ENCODE results near the gene CRTC2. TPM values are rescaled to one million over a fixed set of nuclear protein-coding genes. Genes with fewer than 3 reads are reported as not detected.

Gene CRTC2
- total and polyA plus RNA-seq, 2 experiments from 2014 or later, result 10.6 to 20.7 TPM

DNA sequence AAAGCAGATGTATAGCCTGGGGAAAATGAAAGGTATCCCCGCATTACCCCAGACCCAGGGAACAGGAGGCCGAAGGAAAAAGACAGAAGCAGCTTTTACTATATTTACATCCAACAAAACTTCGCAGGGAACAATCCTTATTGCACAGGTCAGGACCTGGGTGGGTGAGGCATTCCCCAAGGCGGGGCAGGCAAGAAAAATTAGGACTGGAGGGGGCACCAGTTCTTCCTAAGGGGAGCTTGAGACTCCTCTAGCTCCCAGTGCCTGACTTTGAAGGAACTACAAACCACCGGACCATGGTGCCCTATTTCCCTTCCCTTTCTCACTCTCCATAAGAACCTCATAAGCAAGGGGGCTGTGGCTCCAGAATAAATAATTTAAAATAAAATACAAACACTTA, 29.0 kb downstream of the CRTC2 start:
- no peaks in the 10 kb centered on the region for H3K9me2 ChIP-seq (ENCODE audit: insufficient read depth)
- peaks cover 4% of the 10 kb centered on the region for H3K27me3 Mint-ChIP-seq (ENCODE audit: insufficient read depth, low read depth, poor library complexity)
- H3K4me3 ChIP-seq, result no peak overlapping the region
- no peaks in the 10 kb centered on the region for H3K36me3 ChIP-seq (ENCODE audit: insufficient read depth)
- TF ChIP-seq EZH2phosphoT487 (IDR thresholded peaks at IDR 0.05; ENCODE audit: unreplicated experiment) (no peak), JUNB (IDR thresholded peaks at IDR 0.05; ENCODE audit: unreplicated experiment) (no peak), EZH2 (IDR thresholded peaks at IDR 0.05; ENCODE audit: low read depth, unreplicated experiment) (no peak), STAT1 (IDR thresholded peaks at IDR 0.05; ENCODE audit: unreplicated experiment) (no peak), ZNF331 (CRISPR knock-in tag; IDR thresholded peaks at IDR 0.05; ENCODE audit: low read depth) (no peak), CREB1 (CRISPR knock-in tag; IDR thresholded peaks at IDR 0.05; ENCODE audit: low read depth) (no peak)
- TF ChIP-seq, protein P1, sequence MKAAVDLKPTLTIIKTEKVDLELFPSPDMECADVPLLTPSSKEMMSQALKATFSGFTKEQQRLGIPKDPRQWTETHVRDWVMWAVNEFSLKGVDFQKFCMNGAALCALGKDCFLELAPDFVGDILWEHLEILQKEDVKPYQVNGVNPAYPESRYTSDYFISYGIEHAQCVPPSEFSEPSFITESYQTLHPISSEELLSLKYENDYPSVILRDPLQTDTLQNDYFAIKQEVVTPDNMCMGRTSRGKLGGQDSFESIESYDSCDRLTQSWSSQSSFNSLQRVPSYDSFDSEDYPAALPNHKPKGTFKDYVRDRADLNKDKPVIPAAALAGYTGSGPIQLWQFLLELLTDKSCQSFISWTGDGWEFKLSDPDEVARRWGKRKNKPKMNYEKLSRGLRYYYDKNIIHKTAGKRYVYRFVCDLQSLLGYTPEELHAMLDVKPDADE (IDR thresholded peaks at IDR 0.05), result no peak
- TF ChIP-seq, protein P2, sequence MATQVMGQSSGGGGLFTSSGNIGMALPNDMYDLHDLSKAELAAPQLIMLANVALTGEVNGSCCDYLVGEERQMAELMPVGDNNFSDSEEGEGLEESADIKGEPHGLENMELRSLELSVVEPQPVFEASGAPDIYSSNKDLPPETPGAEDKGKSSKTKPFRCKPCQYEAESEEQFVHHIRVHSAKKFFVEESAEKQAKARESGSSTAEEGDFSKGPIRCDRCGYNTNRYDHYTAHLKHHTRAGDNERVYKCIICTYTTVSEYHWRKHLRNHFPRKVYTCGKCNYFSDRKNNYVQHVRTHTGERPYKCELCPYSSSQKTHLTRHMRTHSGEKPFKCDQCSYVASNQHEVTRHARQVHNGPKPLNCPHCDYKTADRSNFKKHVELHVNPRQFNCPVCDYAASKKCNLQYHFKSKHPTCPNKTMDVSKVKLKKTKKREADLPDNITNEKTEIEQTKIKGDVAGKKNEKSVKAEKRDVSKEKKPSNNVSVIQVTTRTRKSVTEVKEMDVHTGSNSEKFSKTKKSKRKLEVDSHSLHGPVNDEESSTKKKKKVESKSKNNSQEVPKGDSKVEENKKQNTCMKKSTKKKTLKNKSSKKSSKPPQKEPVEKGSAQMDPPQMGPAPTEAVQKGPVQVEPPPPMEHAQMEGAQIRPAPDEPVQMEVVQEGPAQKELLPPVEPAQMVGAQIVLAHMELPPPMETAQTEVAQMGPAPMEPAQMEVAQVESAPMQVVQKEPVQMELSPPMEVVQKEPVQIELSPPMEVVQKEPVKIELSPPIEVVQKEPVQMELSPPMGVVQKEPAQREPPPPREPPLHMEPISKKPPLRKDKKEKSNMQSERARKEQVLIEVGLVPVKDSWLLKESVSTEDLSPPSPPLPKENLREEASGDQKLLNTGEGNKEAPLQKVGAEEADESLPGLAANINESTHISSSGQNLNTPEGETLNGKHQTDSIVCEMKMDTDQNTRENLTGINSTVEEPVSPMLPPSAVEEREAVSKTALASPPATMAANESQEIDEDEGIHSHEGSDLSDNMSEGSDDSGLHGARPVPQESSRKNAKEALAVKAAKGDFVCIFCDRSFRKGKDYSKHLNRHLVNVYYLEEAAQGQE (IDR thresholded peaks at IDR 0.05; ENCODE audit: unreplicated experiment), result no peak
- TF ChIP-seq, protein P3, sequence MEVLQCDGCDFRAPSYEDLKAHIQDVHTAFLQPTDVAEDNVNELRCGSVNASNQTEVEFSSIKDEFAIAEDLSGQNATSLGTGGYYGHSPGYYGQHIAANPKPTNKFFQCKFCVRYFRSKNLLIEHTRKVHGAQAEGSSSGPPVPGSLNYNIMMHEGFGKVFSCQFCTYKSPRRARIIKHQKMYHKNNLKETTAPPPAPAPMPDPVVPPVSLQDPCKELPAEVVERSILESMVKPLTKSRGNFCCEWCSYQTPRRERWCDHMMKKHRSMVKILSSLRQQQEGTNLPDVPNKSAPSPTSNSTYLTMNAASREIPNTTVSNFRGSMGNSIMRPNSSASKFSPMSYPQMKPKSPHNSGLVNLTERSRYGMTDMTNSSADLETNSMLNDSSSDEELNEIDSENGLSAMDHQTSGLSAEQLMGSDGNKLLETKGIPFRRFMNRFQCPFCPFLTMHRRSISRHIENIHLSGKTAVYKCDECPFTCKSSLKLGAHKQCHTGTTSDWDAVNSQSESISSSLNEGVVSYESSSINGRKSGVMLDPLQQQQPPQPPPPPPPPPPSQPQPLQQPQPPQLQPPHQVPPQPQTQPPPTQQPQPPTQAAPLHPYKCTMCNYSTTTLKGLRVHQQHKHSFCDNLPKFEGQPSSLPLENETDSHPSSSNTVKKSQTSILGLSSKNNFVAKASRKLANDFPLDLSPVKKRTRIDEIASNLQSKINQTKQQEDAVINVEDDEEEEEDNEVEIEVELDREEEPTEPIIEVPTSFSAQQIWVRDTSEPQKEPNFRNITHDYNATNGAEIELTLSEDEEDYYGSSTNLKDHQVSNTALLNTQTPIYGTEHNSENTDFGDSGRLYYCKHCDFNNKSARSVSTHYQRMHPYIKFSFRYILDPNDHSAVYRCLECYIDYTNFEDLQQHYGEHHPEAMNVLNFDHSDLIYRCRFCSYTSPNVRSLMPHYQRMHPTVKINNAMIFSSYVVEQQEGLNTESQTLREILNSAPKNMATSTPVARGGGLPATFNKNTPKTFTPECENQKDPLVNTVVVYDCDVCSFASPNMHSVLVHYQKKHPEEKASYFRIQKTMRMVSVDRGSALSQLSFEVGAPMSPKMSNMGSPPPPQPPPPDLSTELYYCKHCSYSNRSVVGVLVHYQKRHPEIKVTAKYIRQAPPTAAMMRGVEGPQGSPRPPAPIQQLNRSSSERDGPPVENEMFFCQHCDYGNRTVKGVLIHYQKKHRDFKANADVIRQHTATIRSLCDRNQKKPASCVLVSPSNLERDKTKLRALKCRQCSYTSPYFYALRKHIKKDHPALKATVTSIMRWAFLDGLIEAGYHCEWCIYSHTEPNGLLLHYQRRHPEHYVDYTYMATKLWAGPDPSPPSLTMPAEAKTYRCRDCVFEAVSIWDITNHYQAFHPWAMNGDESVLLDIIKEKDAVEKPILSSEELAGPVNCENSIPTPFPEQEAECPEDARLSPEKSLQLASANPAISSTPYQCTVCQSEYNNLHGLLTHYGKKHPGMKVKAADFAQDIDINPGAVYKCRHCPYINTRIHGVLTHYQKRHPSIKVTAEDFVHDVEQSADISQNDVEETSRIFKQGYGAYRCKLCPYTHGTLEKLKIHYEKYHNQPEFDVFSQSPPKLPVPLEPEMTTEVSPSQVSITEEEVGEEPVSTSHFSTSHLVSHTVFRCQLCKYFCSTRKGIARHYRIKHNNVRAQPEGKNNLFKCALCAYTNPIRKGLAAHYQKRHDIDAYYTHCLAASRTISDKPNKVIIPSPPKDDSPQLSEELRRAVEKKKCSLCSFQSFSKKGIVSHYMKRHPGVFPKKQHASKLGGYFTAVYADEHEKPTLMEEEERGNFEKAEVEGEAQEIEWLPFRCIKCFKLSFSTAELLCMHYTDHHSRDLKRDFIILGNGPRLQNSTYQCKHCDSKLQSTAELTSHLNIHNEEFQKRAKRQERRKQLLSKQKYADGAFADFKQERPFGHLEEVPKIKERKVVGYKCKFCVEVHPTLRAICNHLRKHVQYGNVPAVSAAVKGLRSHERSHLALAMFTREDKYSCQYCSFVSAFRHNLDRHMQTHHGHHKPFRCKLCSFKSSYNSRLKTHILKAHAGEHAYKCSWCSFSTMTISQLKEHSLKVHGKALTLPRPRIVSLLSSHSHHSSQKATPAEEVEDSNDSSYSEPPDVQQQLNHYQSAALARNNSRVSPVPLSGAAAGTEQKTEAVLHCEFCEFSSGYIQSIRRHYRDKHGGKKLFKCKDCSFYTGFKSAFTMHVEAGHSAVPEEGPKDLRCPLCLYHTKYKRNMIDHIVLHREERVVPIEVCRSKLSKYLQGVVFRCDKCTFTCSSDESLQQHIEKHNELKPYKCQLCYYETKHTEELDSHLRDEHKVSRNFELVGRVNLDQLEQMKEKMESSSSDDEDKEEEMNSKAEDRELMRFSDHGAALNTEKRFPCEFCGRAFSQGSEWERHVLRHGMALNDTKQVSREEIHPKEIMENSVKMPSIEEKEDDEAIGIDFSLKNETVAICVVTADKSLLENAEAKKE (CRISPR knock-in tag; IDR thresholded peaks at IDR 0.05), result no peak
- peaks cover 4% of the 10 kb centered on the region; the same call in 1 of the 2 replicates for H3K4me1 ChIP-seq (ENCODE audit: insufficient read depth)
- no peak overlapping the region for H3K27ac Mint-ChIP-seq
- H3F3A ChIP-seq (replicated peaks; ENCODE audit: low read depth), result 0 out of 2 replicates have a peak, but pooled peaks cover 6% of the 10 kb centered on the region
- no peaks in the 10 kb centered on the region for H3K79me2 ChIP-seq (replicated peaks; ENCODE audit: insufficient read depth)
- H3K27ac ChIP-seq (ENCODE audit: low read depth), result no peak overlapping the region
- H3K4me2 ChIP-seq, result no peak overlapping the region
- no peaks in the 10 kb centered on the region; the same call in 1 of the 2 replicates for H4K20me1 ChIP-seq (replicated peaks; ENCODE audit: insufficient read depth)
- H3K27me3 ChIP-seq (ENCODE audit: insufficient read depth), result no peaks in the 10 kb centered on the region
- no peak overlapping the region for H2AFZ ChIP-seq
- H3K9me3 Mint-ChIP-seq, result no peaks in the 10 kb centered on the region
- DNase-seq (ENCODE audit: low spot score) (no peak), ATAC-seq (no peak)
- H3K4me3 Mint-ChIP-seq, result no peak overlapping the region
- H3K36me3 Mint-ChIP-seq (ENCODE audit: low read depth), result peaks cover 32% of the 10 kb centered on the region
- H3K4me1 Mint-ChIP-seq, result no peaks in the 10 kb centered on the region
